ENCODE data around the gene LYZL1.
"Not testable (repeated sequence)": the region's sequence is repeated elsewhere in the genome, so short reads cannot be mapped to it uniquely, and the experiment has no call there.

The LYZL1 gene

GRCh38 chr10:29337526-29337925, 48.7 kb downstream of the LYZL1 start:
- not testable (repeated sequence) for DNase-seq

GRCh38 chr10:29343607-29344038, 54.8 kb downstream of the LYZL1 start:
- no peak for DNase-seq

GRCh38 chr10:29344073-29344820, 55.4 kb downstream of the LYZL1 start:
- DNase-seq: peak; percentile 69

- no peak for DNase-seq
Observed at GRCh38 chr10:29345144-29345909, 56.5 kb downstream of the LYZL1 start.

GRCh38 chr10:29345910-29346209, 57.0 kb downstream of the LYZL1 start:
- DNase-seq: no peak

GRCh38 chr10:29346296-29347001, 57.6 kb downstream of the LYZL1 start:
- no peak for DNase-seq

- DNase-seq: no peak
Observed at GRCh38 chr10:29348836-29349235, 60.0 kb downstream of the LYZL1 start.

- DNase-seq: no peak
Observed at GRCh38 chr10:29353305-29353704, 64.4 kb downstream of the LYZL1 start.

- no peak for DNase-seq
Observed at GRCh38 chr10:29353887-29354561, 65.2 kb downstream of the LYZL1 start.

GRCh38 chr10:29355411-29355991, 66.6 kb downstream of the LYZL1 start:
- DNase-seq: no peak

- DNase-seq: no peak
Observed at GRCh38 chr10:29356931-29357330, 68.1 kb downstream of the LYZL1 start.

GRCh38 chr10:29358010-29358616, 69.2 kb downstream of the LYZL1 start:
- no peak for DNase-seq

GRCh38 chr10:29360215-29360853, 71.5 kb downstream of the LYZL1 start:
- not testable (repeated sequence) for DNase-seq

All from fibroblast of upper back skin (primary cell).